SK-N-MC (cell line): Measurements from ENCODE around the gene TCAF2.
"Not testable (repeated sequence)": the region's sequence is repeated elsewhere in the genome, so short reads cannot be mapped to it uniquely, and the experiment has no call there.

Source experiments
- DNase-seq: peaks from one replicate; pipeline ENCODE4 v3.0.0-alpha.2; 2011; ENCODE audit warnings: low read depth, low spot score
- H3K27ac ChIP-seq: fragments of 200-600 bp; sonication (generic); 2 replicates; pipeline ENCODE4 v1.5.1; 2016; ENCODE audit warnings: mixed run types
- H3K36me3 ChIP-seq: fragments of 200-600 bp; sonication (generic); 2 replicates; pipeline ENCODE4 v1.6.1; 2017; ENCODE audit warnings: antibody characterized with exemption, low read length, mixed read lengths; ENCODE audit not compliant: insufficient read depth
- H3K4me3 ChIP-seq: fragments of 200-600 bp; sonication (generic); 2 replicates; pipeline ENCODE4 v1.5.1; 2016
- H3K9ac ChIP-seq: fragments of 200-600 bp; sonication (generic); 2 replicates; pipeline ENCODE4 v1.8.0; 2017; ENCODE audit warnings: mixed run types, mixed read lengths; ENCODE audit not compliant: insufficient read length
- H3K9me3 ChIP-seq: fragments of 200-600 bp; sonication (generic); 2 replicates; pipeline ENCODE4 v1.6.1; 2017; ENCODE audit warnings: low read depth, mild to moderate bottlenecking, antibody characterized with exemption, low read length, moderate library complexity, mixed read lengths

TCAF2 gene

DNA sequence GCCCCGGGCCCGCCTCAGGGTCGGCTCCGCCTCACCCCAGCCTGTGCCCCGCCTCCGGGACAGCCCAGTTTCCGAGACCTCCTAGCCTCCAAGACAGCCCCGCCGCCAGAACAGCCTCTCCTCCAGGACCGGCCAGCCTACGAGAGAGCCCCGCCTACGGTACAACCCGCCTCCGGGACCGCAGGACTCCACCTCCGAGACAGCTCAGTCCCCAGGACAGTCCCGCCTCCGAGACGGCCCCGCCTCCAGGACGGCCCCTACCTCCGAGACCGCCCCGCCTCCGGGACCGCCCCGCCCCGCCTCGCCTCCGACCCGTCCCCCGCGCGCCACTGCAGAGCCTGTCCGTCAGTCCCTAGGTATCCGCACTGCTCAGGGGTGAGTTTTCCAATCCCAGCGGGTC lies at the start of gene TCAF2:
Gene TCAF2 (plus strand): TSS at position 329 of the 400 bp plus-strand sequence.
- not testable (repeated sequence) for H3K9ac ChIP-seq, H3K4me3 ChIP-seq, H3K9me3 ChIP-seq, DNase-seq, H3K36me3 ChIP-seq, H3K27ac ChIP-seq

DNA sequence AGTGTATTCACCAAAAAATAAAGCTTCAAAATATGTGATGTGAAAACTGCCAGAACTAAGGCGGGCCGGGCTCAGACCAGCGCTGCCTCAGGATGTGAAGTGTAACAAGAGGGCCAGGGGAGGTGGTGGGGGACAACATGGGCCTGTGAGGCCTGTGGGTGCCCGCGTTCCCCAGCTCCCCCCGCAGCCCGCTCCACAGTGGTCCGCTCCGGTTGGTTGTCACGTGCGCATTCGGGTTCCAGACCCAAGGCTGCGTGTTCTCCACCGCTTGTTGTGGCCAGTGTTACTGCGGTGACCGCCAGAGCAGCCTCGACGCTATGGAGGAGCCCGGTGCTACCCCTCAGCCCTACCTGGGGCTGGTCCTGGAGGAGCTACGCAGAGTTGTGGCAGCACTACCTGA lies 49.3 kb upstream of the TCAF2 start, which contains the start of gene CTAGE15:
Gene CTAGE15 (plus strand): TSS at position 301 of the 400 bp plus-strand sequence. CDS start 17 bp downstream, at position 318.
- not testable (repeated sequence) for H3K9me3 ChIP-seq, H3K9ac ChIP-seq, DNase-seq, H3K4me3 ChIP-seq, H3K27ac ChIP-seq, H3K36me3 ChIP-seq

DNA sequence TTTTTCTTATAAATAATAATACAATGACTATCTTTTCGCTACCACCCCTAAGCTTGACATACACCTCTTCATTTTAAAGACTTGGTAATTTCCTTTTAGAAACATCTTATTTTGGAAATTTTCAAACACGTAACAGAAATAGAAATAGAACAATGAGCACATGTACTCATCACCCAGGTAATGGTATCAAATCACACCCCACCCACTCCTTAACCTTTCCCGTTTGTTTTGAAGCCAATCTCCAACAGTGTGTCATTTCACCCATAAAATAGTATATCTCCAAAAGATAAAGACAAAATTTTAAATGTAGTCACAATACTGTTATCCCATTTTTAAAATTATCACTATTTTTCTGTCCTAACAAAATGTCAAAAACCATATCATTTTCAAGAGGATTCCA lies 32.6 kb upstream of the TCAF2 start:
- DNase-seq, H3K9me3 ChIP-seq, H3K36me3 ChIP-seq, H3K9ac ChIP-seq, H3K27ac ChIP-seq, H3K4me3 ChIP-seq: not testable (repeated sequence)

DNA sequence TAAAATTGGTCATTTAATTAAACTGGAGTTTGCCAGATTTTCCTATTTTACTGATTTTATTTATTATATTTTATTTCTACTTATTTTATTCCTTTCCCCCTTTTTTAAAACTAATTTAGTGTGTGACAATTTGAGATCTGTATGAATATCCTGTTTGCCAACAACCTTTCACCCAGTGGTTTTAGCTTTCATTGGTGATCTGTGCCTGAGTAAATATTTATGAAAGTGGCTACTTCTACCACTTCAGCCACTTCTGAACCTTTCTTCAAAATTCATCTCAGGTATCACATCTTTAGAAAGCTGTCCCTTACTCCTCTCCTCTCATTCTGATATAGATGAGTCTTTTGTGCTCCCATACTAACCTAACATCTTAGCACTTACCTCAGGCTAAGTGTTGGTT lies 30.9 kb upstream of the TCAF2 start:
- not testable (repeated sequence) for H3K9me3 ChIP-seq

DNA sequence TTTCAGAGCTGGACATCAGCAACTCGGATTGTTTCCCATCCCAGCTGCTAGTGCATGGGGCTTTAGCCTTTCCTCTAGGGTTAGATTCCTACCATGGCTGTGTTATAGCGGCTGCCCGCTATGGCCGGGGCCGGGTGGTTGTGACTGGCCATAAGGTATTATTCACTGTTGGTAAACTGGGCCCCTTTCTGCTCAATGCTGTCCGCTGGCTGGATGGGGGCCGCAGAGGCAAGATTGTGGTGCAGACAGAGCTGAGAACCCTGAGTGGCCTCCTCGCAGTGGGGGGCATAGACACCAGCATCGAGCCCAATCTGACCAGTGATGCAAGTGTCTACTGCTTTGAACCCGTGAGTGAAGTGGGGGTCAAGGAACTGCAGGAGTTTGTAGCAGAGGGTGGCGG lies 22.7 kb upstream of the TCAF2 start:
- not testable (repeated sequence) for DNase-seq, H3K4me3 ChIP-seq, H3K9ac ChIP-seq, H3K9me3 ChIP-seq, H3K36me3 ChIP-seq, H3K27ac ChIP-seq

More for the DNA sequence above, 30.9 kb upstream of the TCAF2 start:
- H3K4me3 ChIP-seq, DNase-seq, H3K36me3 ChIP-seq, H3K27ac ChIP-seq, H3K9ac ChIP-seq: not testable (repeated sequence)

DNA sequence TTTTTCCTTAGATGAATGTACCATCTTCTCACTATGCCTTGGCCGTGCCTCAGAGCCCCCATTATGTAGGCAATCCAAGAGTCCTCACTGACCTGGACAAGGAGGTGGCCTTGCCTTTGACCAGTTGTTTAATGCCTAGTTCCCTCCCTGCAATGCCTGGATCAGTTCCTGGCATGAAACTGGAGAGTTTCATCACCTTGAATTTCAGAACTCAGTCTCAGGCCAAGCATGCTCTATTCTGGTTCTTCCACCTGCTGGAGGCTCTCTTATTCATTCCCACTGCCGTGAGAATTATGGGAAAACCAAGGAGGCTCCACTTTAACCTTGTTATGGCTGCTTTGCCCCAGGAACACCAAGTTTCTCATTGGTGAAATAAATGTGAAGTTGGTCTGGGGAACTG lies 17.2 kb upstream of the TCAF2 start:
- not testable (repeated sequence) for H3K9me3 ChIP-seq, H3K4me3 ChIP-seq, H3K27ac ChIP-seq, DNase-seq, H3K36me3 ChIP-seq, H3K9ac ChIP-seq

DNA sequence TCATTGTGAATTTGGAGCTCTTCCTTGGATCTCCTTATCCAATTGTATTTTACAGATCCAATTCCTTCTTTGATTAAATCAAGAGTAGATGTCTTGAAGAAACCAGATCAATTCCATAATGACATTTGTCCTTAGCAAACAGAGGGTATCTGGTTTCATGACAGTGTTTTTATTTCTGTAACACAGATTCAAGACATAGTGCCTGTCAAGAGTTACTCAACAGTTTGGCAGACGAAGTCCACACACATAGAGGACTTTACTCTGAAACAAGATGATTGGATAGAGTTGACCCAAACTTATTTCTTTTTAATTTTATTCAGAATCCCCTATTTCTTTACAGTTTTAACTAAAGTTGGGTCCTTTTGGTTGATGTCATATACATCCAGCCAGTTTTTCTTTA lies 14.7 kb upstream of the TCAF2 start:
- H3K4me3 ChIP-seq, H3K27ac ChIP-seq, H3K36me3 ChIP-seq, DNase-seq, H3K9me3 ChIP-seq, H3K9ac ChIP-seq: not testable (repeated sequence)

DNA sequence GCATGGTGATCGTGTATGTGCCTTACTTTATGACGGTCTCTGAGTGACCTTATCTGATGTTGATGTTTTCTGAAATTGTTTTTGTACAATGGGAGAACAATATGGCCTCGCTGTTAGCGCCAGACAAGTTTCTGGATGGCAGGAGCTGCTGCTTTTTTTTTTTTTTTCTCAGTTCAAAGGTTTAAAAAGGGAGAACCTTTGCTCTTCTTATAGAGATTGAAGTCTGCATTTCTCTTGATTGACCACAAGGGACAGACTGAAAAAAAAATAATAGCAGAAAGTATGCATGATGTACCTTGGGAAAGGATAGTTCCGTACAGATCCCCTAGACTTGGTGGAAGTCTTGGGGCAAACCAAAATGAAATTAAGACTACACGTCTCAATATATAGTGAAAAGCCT lies 5.2 kb upstream of the TCAF2 start:
- not testable (repeated sequence) for H3K9ac ChIP-seq, H3K4me3 ChIP-seq, DNase-seq, H3K9me3 ChIP-seq, H3K27ac ChIP-seq, H3K36me3 ChIP-seq

DNA sequence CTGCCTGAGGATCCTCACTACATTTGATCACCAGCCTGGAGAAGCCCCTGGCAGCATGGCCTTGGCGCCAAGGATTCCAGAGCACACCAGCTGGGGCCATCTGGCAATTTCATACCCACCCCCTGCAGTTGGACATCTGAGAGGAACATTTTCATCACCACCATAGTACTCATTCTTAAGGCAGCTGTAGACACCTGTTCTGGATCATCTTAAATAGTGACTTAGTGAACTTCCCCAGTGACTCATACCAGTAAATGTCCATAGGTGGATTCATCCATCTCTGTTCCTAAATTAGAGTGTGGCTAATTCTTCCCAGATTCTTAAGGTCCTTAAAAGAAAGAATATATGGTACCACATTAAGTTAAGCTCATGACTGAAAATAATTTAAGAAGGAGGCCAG lies 3.6 kb upstream of the TCAF2 start:
- not testable (repeated sequence) for H3K9me3 ChIP-seq, DNase-seq, H3K4me3 ChIP-seq, H3K27ac ChIP-seq, H3K36me3 ChIP-seq, H3K9ac ChIP-seq

DNA sequence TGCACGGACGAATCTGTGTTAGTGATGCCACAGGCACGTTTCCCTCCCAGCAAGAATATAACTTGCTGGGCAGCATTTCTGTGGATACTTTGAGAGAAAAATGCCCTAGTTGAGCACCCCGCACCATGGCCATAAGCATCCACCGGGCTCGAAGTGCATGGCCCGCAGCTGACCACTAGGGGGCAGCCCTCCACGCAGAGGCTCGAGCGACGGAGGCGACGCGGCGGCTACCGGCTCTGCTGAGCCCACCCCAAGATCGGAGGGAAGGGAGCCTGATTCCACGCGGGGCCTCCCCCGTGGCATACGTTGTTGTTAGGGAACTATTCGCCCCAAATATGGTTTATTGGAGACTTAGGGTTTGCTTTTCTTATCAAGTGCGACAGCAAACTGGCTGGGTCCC lies 716 bp upstream of the TCAF2 start:
- not testable (repeated sequence) for H3K9me3 ChIP-seq, DNase-seq, H3K4me3 ChIP-seq, H3K36me3 ChIP-seq, H3K27ac ChIP-seq, H3K9ac ChIP-seq

DNA sequence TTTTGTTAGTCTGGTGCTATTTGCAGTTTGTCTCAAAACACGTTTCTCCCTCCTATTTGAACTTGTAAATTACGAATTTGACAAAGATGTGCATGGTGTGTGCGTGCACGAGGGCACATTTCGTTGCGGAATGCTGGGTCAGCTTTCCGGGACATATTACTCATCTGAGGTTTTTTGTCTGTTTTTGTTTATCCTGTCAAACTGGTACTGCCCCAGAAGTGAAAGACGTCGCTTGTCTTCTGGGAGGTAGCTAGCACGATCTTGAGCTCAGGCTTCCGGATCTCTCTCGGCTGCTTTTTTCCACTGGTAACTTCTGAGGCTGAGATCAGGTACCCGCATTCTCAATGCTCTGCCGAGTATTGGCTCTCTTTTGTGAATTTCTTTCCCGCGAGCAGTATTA lies 401 bp downstream of the TCAF2 start:
- not testable (repeated sequence) for DNase-seq, H3K27ac ChIP-seq, H3K9me3 ChIP-seq, H3K9ac ChIP-seq, H3K36me3 ChIP-seq, H3K4me3 ChIP-seq

DNA sequence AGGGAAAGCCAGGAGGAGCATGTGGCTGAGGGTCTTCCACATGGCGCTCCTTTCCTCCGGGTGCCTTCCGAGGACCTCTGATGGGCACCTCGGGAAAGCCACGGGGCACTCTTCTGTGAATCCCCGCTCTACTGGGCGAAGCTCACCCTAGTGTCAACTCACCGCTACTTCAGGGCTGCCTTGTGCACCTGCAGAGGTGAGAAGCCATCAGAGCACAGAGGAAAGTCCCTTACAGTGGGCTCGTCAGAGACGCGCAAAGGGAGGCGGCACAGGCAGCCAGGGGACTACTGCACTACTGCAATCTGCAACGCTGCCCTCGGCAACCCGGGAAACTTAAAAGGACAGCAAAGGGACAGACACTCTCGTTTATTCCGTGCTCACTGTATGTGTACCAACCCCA lies 1.4 kb downstream of the TCAF2 start:
- H3K4me3 ChIP-seq, H3K27ac ChIP-seq, H3K9me3 ChIP-seq, DNase-seq, H3K9ac ChIP-seq, H3K36me3 ChIP-seq: not testable (repeated sequence)

DNA sequence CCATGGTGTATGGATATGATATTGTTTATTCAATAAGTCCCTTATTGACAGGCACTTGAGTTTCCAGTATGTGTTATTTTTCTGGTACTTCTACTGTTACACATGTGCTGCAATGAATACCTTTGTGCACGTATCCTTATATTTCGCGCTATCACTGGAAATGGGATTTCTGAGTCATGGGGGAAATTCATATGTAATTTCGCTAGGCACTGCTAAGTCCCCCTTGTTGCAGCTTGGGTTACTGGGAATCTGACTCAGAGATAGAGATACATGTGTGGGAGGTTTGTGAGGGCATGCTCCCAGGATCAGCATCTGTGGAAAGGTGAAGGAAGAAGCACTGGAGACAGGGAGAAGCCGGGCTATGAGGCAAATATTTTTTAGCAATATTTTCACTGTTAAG lies 9.9 kb downstream of the TCAF2 start:
- not testable (repeated sequence) for H3K4me3 ChIP-seq, H3K9ac ChIP-seq, H3K36me3 ChIP-seq, DNase-seq, H3K27ac ChIP-seq, H3K9me3 ChIP-seq

DNA sequence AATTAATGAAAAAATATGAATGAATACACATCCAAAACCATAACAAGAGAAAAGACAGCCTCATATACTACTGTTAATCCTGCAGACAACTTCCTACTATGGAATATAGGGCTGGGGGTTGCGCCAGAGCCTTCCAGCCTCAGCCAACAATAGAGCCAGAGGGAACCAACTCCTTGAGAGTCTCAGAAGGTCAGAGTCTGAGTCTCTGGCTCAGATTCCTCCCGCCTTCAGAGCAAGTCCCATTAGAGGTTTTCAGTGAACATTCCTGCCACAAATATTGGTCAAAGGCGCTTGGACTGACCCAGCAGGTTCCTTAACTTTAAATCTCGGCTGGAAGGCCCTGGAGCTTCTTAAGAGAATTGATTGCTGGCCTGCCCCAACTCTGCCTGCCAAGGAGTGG lies 11.7 kb downstream of the TCAF2 start:
- H3K9me3 ChIP-seq, H3K4me3 ChIP-seq, H3K36me3 ChIP-seq, H3K9ac ChIP-seq, DNase-seq, H3K27ac ChIP-seq: not testable (repeated sequence)

DNA sequence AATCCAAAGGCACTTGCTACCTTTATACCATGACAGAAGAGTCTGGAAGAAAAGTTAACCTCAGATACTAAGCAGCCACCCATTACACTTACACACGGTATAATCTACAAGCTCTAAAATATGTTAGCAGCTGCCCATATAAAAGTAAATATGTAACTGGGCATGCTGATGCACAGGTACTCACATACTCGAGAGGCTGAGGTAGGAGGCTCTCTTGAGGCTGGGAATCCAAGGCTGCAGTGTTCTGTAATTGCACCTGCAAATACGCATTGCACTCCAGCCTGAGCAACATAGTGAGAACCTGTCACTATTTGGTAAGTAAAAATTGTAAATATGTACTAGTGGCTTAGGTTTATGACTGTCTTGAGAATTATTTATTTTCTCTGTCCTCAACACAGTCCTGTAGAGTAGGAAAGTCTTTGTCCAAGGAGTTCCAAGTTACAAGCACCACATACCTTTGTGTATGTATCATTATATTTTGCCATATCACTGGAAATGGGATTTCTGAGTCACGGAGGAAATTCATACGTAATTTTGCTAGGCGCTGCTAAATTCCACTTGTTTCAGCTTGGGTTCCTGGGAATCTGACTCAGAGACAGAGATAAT lies 12.3 kb downstream of the TCAF2 start:
- not testable (repeated sequence) for H3K36me3 ChIP-seq, H3K27ac ChIP-seq, H3K9me3 ChIP-seq, H3K9ac ChIP-seq, DNase-seq, H3K4me3 ChIP-seq
